ENCODE results near the gene TGM5.
A peak's percentile ranks its signal among the peaks of the same experiment; 100 is the strongest.
"Not testable (repeated sequence)": the region's sequence is repeated elsewhere in the genome, so short reads cannot be mapped to it uniquely, and the experiment has no call there.

The TGM5 gene

GRCh38 chr15:43266834-43267233 lies at the start of gene TGM5:
Gene TGM5 (minus strand): TSS chr15:43266928. CDS start chr15:43266849, 79 bp downstream.
- no peak for DNase-seq (ENCODE audit: low read depth)

- DNase-seq (ENCODE audit: low read depth), result no peak
Measured at GRCh38 chr15:43314171-43314570, 47.4 kb upstream of the TGM5 start.

GRCh38 chr15:43312378-43312777 lies 45.6 kb upstream of the TGM5 start:
- DNase-seq (ENCODE audit: low read depth), result no peak

- no peak for DNase-seq (ENCODE audit: low read depth)
Measured at GRCh38 chr15:43302205-43302817, 35.6 kb upstream of the TGM5 start, which contains the start of gene TGM7. Gene TGM7 (minus strand): TSS chr15:43302255.

GRCh38 chr15:43299884-43300283 lies 33.2 kb upstream of the TGM5 start:
- DNase-seq (ENCODE audit: low read depth), result no peak

- no peak for DNase-seq (ENCODE audit: low read depth)
Measured at GRCh38 chr15:43299411-43299810, 32.7 kb upstream of the TGM5 start.

- DNase-seq (ENCODE audit: low read depth), result no peak
Measured at GRCh38 chr15:43294091-43294706, 27.5 kb upstream of the TGM5 start.

- DNase-seq (ENCODE audit: low read depth), result no peak
Measured at GRCh38 chr15:43293432-43293831, 26.7 kb upstream of the TGM5 start.

- peak; percentile 14 for DNase-seq (ENCODE audit: low read depth)
Measured at GRCh38 chr15:43292375-43293078, 25.8 kb upstream of the TGM5 start.

GRCh38 chr15:43289656-43290055 lies 22.9 kb upstream of the TGM5 start:
- not testable (repeated sequence) for DNase-seq (ENCODE audit: low read depth)

- no peak for DNase-seq (ENCODE audit: low read depth)
Measured at GRCh38 chr15:43287254-43287653, 20.5 kb upstream of the TGM5 start.

GRCh38 chr15:43286074-43286473 lies 19.3 kb upstream of the TGM5 start:
- DNase-seq (ENCODE audit: low read depth), result no peak

GRCh38 chr15:43285609-43286037 lies 18.9 kb upstream of the TGM5 start:
- peak; percentile 17 for DNase-seq (ENCODE audit: low read depth)

GRCh38 chr15:43283526-43283925 lies 16.8 kb upstream of the TGM5 start:
- no peak for DNase-seq (ENCODE audit: low read depth)

GRCh38 chr15:43281926-43282602 lies 15.3 kb upstream of the TGM5 start:
- no peak for DNase-seq (ENCODE audit: low read depth)

- DNase-seq (ENCODE audit: low read depth), result no peak
Measured at GRCh38 chr15:43280996-43281395, 14.3 kb upstream of the TGM5 start.

GRCh38 chr15:43279496-43279895 lies 12.8 kb upstream of the TGM5 start:
- no peak for DNase-seq (ENCODE audit: low read depth)

GRCh38 chr15:43278869-43279268 lies 12.1 kb upstream of the TGM5 start:
- DNase-seq (ENCODE audit: low read depth), result no peak

GRCh38 chr15:43277901-43278300 lies 11.2 kb upstream of the TGM5 start:
- no peak for DNase-seq (ENCODE audit: low read depth)

GRCh38 chr15:43277231-43277823 lies 10.6 kb upstream of the TGM5 start:
- DNase-seq (ENCODE audit: low read depth), result no peak

- no peak for DNase-seq (ENCODE audit: low read depth)
Measured at GRCh38 chr15:43276563-43277200, 10.0 kb upstream of the TGM5 start.

Measured in GM04503 (cell line).